B cell (primary cell): ENCODE measurements around the gene ERMARD. TPM values are rescaled to one million over a fixed set of nuclear protein-coding genes. Genes with fewer than 3 reads are reported as not detected.

Source experiments
- ATAC-seq: fragments of 200-7000 bp; cut with Tn5 transposase; one replicate; pipeline ENCODE4 v1.10.0; 2021; ENCODE audit warnings: low read depth, mild to moderate bottlenecking, moderate number of reproducible peaks, moderate library complexity
- CTCF ChIA-PET: fragments of 350-600 bp; sonication (Branson Sonifier 250); formaldehyde crosslinking; loops from one replicate; lab custom pipeline; 2021; ENCODE audit warnings: antibody characterized with exemption, inconsistent platforms; lab: Charles Lee
- POLR2A ChIA-PET: fragments of 350-600 bp; sonication (Branson Sonifier 250); formaldehyde crosslinking; loops from one replicate; lab custom pipeline; 2021; ENCODE audit warnings: antibody characterized with exemption; lab: Charles Lee
- DNase-seq: peaks from one replicate; pipeline ENCODE4 v3.0.0; 2013
- H2AFZ ChIP-seq: 2 replicates; pipeline ENCODE4 v1.6.1; 2012; ENCODE audit warnings: mild to moderate bottlenecking, low read depth, low read length; ENCODE audit not compliant: insufficient read depth, poor library complexity, severe bottlenecking
- H3K27ac ChIP-seq, 2 donors: 1 replicate in 1 of 2; 2 replicates in 1 of 2; pipeline ENCODE4 v1.5.1; 2012 to 2013; ENCODE audit warnings: low read length in 2 of 2, mild to moderate bottlenecking in 2 of 2, moderate library complexity in 1 of 2
- H3K27me3 ChIP-seq, 4 experiments: fragments of 200-600 bp in 1 of 4; sonication (generic) in 1 of 4; replicated peaks in 1 of 4; 1 replicate in 2 of 4; 2 replicates in 2 of 4; pipeline versions ENCODE4 v1.6.1 to v1.7.0; 2013 to 2016; ENCODE audit warnings: low read length in 3 of 4, mild to moderate bottlenecking in 2 of 4, mixed read lengths in 1 of 4, moderate library complexity in 1 of 4; ENCODE audit not compliant: insufficient read depth in 4 of 4, control insufficient read depth in 3 of 4; ENCODE audit errors: control extremely low read depth in 1 of 4
- H3K36me3 ChIP-seq, 2 experiments: replicated peaks in 1 of 2; 1 replicate in 1 of 2; 2 replicates in 1 of 2; pipeline versions ENCODE4 v1.6.1 to v1.7.1; 2013; ENCODE audit warnings: low read length in 1 of 2; ENCODE audit not compliant: insufficient read depth in 2 of 2, control insufficient read depth in 1 of 2; ENCODE audit errors: control extremely low read depth in 1 of 2, extremely low read depth in 1 of 2
- H3K4me1 ChIP-seq, 2 donors: fragments of 200-600 bp in 1 of 2; sonication (generic) in 1 of 2; 1 replicate in 1 of 2; 2 replicates in 1 of 2; pipeline versions ENCODE4 v1.5.1 to v1.6.1; 2013 to 2017; ENCODE audit warnings: low read length in 2 of 2; ENCODE audit not compliant: control insufficient read depth in 2 of 2, insufficient read depth in 2 of 2
- H3K4me2 ChIP-seq: replicated peaks from 2 replicates; pipeline ENCODE3; 2012; ENCODE audit warnings: mild to moderate bottlenecking, low read depth, low read length; ENCODE audit not compliant: poor library complexity, severe bottlenecking
- H3K4me3 ChIP-seq, 5 experiments: fragments of 200-600 bp in 1 of 5; sonication (generic) in 1 of 5; 1 replicate in 3 of 5; 2 replicates in 2 of 5; pipeline versions ENCODE4 v1.5.1 to v1.7.0; 2011 to 2016; ENCODE audit warnings: low read length in 4 of 5, mild to moderate bottlenecking in 4 of 5, low read depth in 2 of 5, control low read depth in 1 of 5, moderate library complexity in 1 of 5; ENCODE audit not compliant: insufficient read depth in 1 of 5; ENCODE audit errors: control extremely low read depth in 1 of 5, extremely low read depth in 1 of 5
- H3K79me2 ChIP-seq: fragments of 200-600 bp; sonication (generic); one replicate; pipeline ENCODE4 v1.6.0; 2016; ENCODE audit warnings: low read length; ENCODE audit not compliant: control insufficient read depth, insufficient read depth
- H3K9ac ChIP-seq: fragments of 200-600 bp; sonication (generic); 2 replicates; pipeline ENCODE4 v1.6.1; 2017; ENCODE audit warnings: mild to moderate bottlenecking, low read length, moderate library complexity
- H3K9me3 ChIP-seq, 3 donors: one replicate each; pipeline versions ENCODE4 v1.6.1 to v1.7.1; 2013; ENCODE audit warnings: low read length in 2 of 3; ENCODE audit not compliant: control insufficient read depth in 2 of 3, insufficient read depth in 1 of 3; ENCODE audit errors: control extremely low read depth in 1 of 3
- H4K20me1 ChIP-seq: 2 replicates; pipeline ENCODE4 v1.6.0; 2012; ENCODE audit warnings: mild to moderate bottlenecking, low read length; ENCODE audit not compliant: insufficient read depth, control insufficient read depth, poor library complexity, severe bottlenecking
- H3K27ac Mint-ChIP-seq: one replicate; pipeline ENCODE4 v1.8.0; 2021; ENCODE audit warnings: mixed read lengths
- H3K27me3 Mint-ChIP-seq: one replicate; pipeline ENCODE4 v1.8.0; 2021; ENCODE audit warnings: mixed read lengths
- H3K4me1 Mint-ChIP-seq: one replicate; pipeline ENCODE4 v1.8.0; 2021; ENCODE audit warnings: mixed read lengths
- H3K4me3 Mint-ChIP-seq: one replicate; pipeline ENCODE4 v1.8.0; 2021; ENCODE audit warnings: mixed read lengths
- H3K9me3 Mint-ChIP-seq: one replicate; pipeline ENCODE4 v1.8.0; 2022; ENCODE audit warnings: mixed read lengths; ENCODE audit not compliant: insufficient read depth
- EZH2 ChIP-seq: IDR thresholded peaks from 2 replicates; pipeline ENCODE4 v1.6.1; 2012; ENCODE audit warnings: borderline replicate concordance, low read depth, mild to moderate bottlenecking, moderate library complexity, low read length; ENCODE audit not compliant: insufficient read depth, poor library complexity, severe bottlenecking
- WGBS: methylation state at CpG from one replicate; pipeline ENCODE4 v1.1.5; 2013; ENCODE audit warnings: missing lambda C conversion rate; ENCODE audit not compliant: insufficient coverage; 5-methylcytosine and 5-hydroxymethylcytosine counted together
- intact Hi-C: fragments of 100-400 bp; cut with micrococcal nuclease; formaldehyde crosslinking; loops from one replicate; pipeline ENCODE4 v1.10.0; 2022
- polyA plus RNA-seq: library from polyadenylated mRNA; depleted of rRNA; stranded (reverse); fragments of >200 nt; gene quantifications from 2 replicates; pipeline ENCODE4 v1.2.3, GENCODE V29; 2012
- total RNA-seq, 2 donors: library from RNA; stranded (reverse); fragments of 120-200 nt in 1 of 2; gene quantifications; 1 replicate in 1 of 2; 2 replicates in 1 of 2; pipeline versions ENCODE4 v1.2.3 to v1.2.4, GENCODE V29; 2013 to 2022
- TF ChIP-seq, protein P1 (sequence below): fragments of 200-600 bp; IDR thresholded peaks from one replicate; pipeline ENCODE4 v1.8.0; 2022; ENCODE audit warnings: antibody characterized with exemption, mild to moderate bottlenecking

The ERMARD gene
- total and polyA plus RNA-seq, 2 donors (not counting 1 experiment from before 2014, with no cell fraction given), result 42.8 to 65.1 TPM

- Histone ChIP-seq H3K36me3 (no peaks in the 10 kb centered on the region), H3K9ac (peak overlapping the region; percentile 67), H3K4me1 (peaks cover 17 to 18% of the 10 kb centered on the region in 2 donors), H2AFZ (peak overlapping the region; percentile 86), H3K27me3 (no peaks in the 10 kb centered on the region), H3K27ac (peak overlapping the region; percentile 50 to 63), H3K4me3 (peak overlapping the region; percentile 46 to 76 (median 66)), H4K20me1 (no peaks in the 10 kb centered on the region), H3K79me2 (peaks cover 15% of the 10 kb centered on the region), H3K9me3 (no peaks in the 10 kb centered on the region), H3K4me2 (peak overlapping the region; percentile 87)
- 36% methylated on average over 21 of the region's 29 CpGs for WGBS
- ATAC-seq, result no peak
- Mint-ChIP-seq H3K27ac (peak overlapping the region; percentile 93), H3K4me3 (peak overlapping the region; percentile 90), H3K9me3 (no peaks in the 10 kb centered on the region), H3K27me3 (no peaks in the 10 kb centered on the region), H3K4me1 (peaks cover 22% of the 10 kb centered on the region)
- ChIA-PET CTCF (interaction anchor here (1.0 to 1.7 kb wide), 3 partner anchors 22 to 25 kb away, joined by 3 to 6 read pairs (median 4); no protein-coding TSS in a partner anchor), POLR2A (no interaction called here)
- DNase-seq, result no peak
- no peak for TF ChIP-seq EZH2
- TF ChIP-seq, protein P1, sequence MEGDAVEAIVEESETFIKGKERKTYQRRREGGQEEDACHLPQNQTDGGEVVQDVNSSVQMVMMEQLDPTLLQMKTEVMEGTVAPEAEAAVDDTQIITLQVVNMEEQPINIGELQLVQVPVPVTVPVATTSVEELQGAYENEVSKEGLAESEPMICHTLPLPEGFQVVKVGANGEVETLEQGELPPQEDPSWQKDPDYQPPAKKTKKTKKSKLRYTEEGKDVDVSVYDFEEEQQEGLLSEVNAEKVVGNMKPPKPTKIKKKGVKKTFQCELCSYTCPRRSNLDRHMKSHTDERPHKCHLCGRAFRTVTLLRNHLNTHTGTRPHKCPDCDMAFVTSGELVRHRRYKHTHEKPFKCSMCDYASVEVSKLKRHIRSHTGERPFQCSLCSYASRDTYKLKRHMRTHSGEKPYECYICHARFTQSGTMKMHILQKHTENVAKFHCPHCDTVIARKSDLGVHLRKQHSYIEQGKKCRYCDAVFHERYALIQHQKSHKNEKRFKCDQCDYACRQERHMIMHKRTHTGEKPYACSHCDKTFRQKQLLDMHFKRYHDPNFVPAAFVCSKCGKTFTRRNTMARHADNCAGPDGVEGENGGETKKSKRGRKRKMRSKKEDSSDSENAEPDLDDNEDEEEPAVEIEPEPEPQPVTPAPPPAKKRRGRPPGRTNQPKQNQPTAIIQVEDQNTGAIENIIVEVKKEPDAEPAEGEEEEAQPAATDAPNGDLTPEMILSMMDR, result no peak
- intact Hi-C loops, result loop anchor here (1.0 to 10.0 kb wide), 2 partner anchors 569 to 829 kb away; partner anchors contain the start of genes DLL1 and TBP
Observed at GRCh38 chr6:169725125-169726048, 26.0 kb upstream of the ERMARD start.

GRCh38 chr6:169726049-169726400, 25.4 kb upstream of the ERMARD start:
- no peaks in the 10 kb centered on the region for H3K36me3 ChIP-seq
- peak overlapping the region; percentile 90 for H3K4me3 Mint-ChIP-seq
- peaks cover 17 to 18% of the 10 kb centered on the region in 2 donors for H3K4me1 ChIP-seq
- H3K9me3 Mint-ChIP-seq, result no peaks in the 10 kb centered on the region
- H3K9ac ChIP-seq, result no peak overlapping the region
- intact Hi-C loops, result loop anchor here (10.0 kb wide), 1 partner anchor 569 kb away; the partner anchor contains the start of gene DLL1
- DNase-seq (no peak), ATAC-seq (no peak)
- no peak overlapping the region for H2AFZ ChIP-seq
- CTCF ChIA-PET, result interaction anchor here (0.8 to 1.7 kb wide), 3 partner anchors 12 to 23 kb away, joined by 3 to 4 read pairs (median 3); no protein-coding TSS in a partner anchor
- peaks cover 9% of the 10 kb centered on the region for H3K79me2 ChIP-seq
- no peaks in the 10 kb centered on the region for H4K20me1 ChIP-seq
- no peak overlapping the region for H3K4me3 ChIP-seq
- H3K4me1 Mint-ChIP-seq, result peaks cover 20% of the 10 kb centered on the region
- H3K9me3 ChIP-seq, result no peaks in the 10 kb centered on the region
- H3K27ac ChIP-seq, result no peak overlapping the region
- H3K27me3 ChIP-seq, result no peaks in the 10 kb centered on the region
- H3K27ac Mint-ChIP-seq, result peak overlapping the region; percentile 57
- no peak for TF ChIP-seq EZH2
- TF ChIP-seq, protein P1, result no peak
- H3K27me3 Mint-ChIP-seq, result no peaks in the 10 kb centered on the region
- POLR2A ChIA-PET, result no interaction called here
- H3K4me2 ChIP-seq, result no peak overlapping the region
- no CpG with 5 or more reads among the region's 1 CpG for WGBS
